ENCODE data around the gene MT1H. TPM values are rescaled to one million over a fixed set of nuclear protein-coding genes. Genes with fewer than 3 reads are reported as not detected.

Gene MT1H
- total and polyA plus RNA-seq, 4 donors: 4.4 to 1,775 (median 938) TPM

DNA sequence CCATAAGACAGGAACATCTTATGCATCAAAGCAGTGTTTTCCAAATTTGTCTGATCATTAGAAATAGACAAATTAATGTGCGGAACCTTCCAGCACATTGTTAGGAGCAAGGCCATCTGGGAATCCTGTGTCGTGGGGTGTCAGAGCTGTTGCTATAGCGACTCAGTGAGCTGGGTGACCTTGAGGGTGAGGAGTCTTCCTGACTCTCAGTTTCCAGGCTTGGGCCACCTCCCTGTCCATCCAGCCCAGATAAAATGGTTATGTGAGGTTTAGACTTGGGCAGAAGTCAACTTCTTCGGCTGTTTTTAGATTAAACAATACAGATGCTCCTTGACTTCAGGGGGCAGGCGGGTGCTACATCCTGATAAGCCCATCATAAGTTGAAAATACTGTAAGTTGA lies 33.2 kb downstream of the MT1H start:
- no peak overlapping the region for H3K27ac ChIP-seq (ENCODE audit: low read depth in 1 of 2, low read length in 2 of 2)
- H3K9me3 ChIP-seq (ENCODE audit: control insufficient read depth in 4 of 4, low read length in 3 of 4): no peaks in the 10 kb centered on the region
- TF ChIP-seq ZBTB33 (IDR thresholded peaks at IDR 0.05) (no peak), FOXA1 (IDR thresholded peaks at IDR 0.05) (no peak), EGR1 (IDR thresholded peaks at IDR 0.05; ENCODE audit: low read depth in 2 of 2) (no peak), GABPA (IDR thresholded peaks at IDR 0.05 in 1 of 2, conservative IDR thresholded peaks at IDR 0.05 in 1 of 2) (no peak), HNF4G (IDR thresholded peaks at IDR 0.05) (no peak), RAD21 (IDR thresholded peaks at IDR 0.05) (no peak), FOXA2 (IDR thresholded peaks at IDR 0.05) (no peak), JUND (IDR thresholded peaks at IDR 0.05) (no peak), HNF4A (conservative IDR thresholded peaks at IDR 0.05) (no peak), SP1 (IDR thresholded peaks at IDR 0.05) (no peak), REST (IDR thresholded peaks at IDR 0.05) (no peak), YY1 (IDR thresholded peaks at IDR 0.05) (no peak)
- TF ChIP-seq, protein P1, sequence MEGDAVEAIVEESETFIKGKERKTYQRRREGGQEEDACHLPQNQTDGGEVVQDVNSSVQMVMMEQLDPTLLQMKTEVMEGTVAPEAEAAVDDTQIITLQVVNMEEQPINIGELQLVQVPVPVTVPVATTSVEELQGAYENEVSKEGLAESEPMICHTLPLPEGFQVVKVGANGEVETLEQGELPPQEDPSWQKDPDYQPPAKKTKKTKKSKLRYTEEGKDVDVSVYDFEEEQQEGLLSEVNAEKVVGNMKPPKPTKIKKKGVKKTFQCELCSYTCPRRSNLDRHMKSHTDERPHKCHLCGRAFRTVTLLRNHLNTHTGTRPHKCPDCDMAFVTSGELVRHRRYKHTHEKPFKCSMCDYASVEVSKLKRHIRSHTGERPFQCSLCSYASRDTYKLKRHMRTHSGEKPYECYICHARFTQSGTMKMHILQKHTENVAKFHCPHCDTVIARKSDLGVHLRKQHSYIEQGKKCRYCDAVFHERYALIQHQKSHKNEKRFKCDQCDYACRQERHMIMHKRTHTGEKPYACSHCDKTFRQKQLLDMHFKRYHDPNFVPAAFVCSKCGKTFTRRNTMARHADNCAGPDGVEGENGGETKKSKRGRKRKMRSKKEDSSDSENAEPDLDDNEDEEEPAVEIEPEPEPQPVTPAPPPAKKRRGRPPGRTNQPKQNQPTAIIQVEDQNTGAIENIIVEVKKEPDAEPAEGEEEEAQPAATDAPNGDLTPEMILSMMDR (IDR thresholded peaks at IDR 0.05; ENCODE audit: low read depth, low read length, missing input control): no peak
- TF ChIP-seq, protein P2, sequence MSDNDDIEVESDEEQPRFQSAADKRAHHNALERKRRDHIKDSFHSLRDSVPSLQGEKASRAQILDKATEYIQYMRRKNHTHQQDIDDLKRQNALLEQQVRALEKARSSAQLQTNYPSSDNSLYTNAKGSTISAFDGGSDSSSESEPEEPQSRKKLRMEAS (IDR thresholded peaks at IDR 0.05): no peak
- H3K36me3 ChIP-seq (ENCODE audit: control insufficient read depth in 4 of 4, insufficient read depth in 3 of 4, low read depth in 1 of 4, low read length in 3 of 4): no peaks in the 10 kb centered on the region
- H3K4me3 ChIP-seq (ENCODE audit: low read depth in 1 of 3, low read length in 3 of 3): no peak overlapping the region
- WGBS: 90% methylated on average over 5 of the region's 5 CpGs
- no peaks in the 10 kb centered on the region for H3K27me3 ChIP-seq (ENCODE audit: control insufficient read depth in 4 of 4, insufficient read depth in 4 of 4, low read length in 3 of 4)
- peaks cover 0 to 6% (median 0%) of the 10 kb centered on the region in 4 donors for H3K4me1 ChIP-seq (ENCODE audit: control insufficient read depth in 4 of 4, insufficient read depth in 4 of 4, low read length in 3 of 4)
- DNase-seq (ENCODE audit: low spot score): no peak
- no peak overlapping the region for H3K9ac ChIP-seq (ENCODE audit: low read depth in 1 of 2, low read length in 2 of 2)

- no peak overlapping the region for H3K9ac ChIP-seq (ENCODE audit: low read depth in 1 of 2, low read length in 2 of 2)
- H3K27ac ChIP-seq (ENCODE audit: low read depth in 1 of 2, low read length in 2 of 2): no peak overlapping the region
- WGBS: 75% methylated on average over 13 of the region's 13 CpGs
- no peak overlapping the region for H3K4me3 ChIP-seq (ENCODE audit: low read depth in 1 of 3, low read length in 3 of 3)
- DNase-seq (ENCODE audit: low spot score): no peak
- H3K9me3 ChIP-seq (ENCODE audit: control insufficient read depth in 4 of 4, low read length in 3 of 4): no peaks in the 10 kb centered on the region
- H3K27me3 ChIP-seq (ENCODE audit: control insufficient read depth in 4 of 4, insufficient read depth in 4 of 4, low read length in 3 of 4): no peaks in the 10 kb centered on the region
- TF ChIP-seq ZBTB33 (IDR thresholded peaks at IDR 0.05): no peak
- no peak for TF ChIP-seq NR2F2 (IDR thresholded peaks at IDR 0.05)
- TF ChIP-seq, protein P2 (IDR thresholded peaks at IDR 0.05): no peak
- TF ChIP-seq EGR1 (IDR thresholded peaks at IDR 0.05; ENCODE audit: low read depth in 2 of 2): no peak
- TF ChIP-seq RXRA (IDR thresholded peaks at IDR 0.05): no peak
- no peaks in the 10 kb centered on the region for H3K36me3 ChIP-seq (ENCODE audit: control insufficient read depth in 4 of 4, insufficient read depth in 3 of 4, low read depth in 1 of 4, low read length in 3 of 4)
- no peaks in the 10 kb centered on the region for H3K4me1 ChIP-seq (ENCODE audit: control insufficient read depth in 4 of 4, insufficient read depth in 4 of 4, low read length in 3 of 4)
Observed at GRCh38 chr16:56708525-56709442, 39.2 kb downstream of the MT1H start.
